Activated CD4-positive, CD25-positive, alpha-beta regulatory T cell (primary cell): ENCODE data around the gene FOXP1.

Experiments
- DNase-seq, 4 experiments: peaks; one replicate each; lab custom pipeline; 2025; lab: John Stamatoyannopoulos, UW

Gene FOXP1

GRCh38 chr3:71305231-71306206 is 278.0 kb downstream of the FOXP1 start:
- DNase-seq, result peak in 1 of 4 experiments; percentile 5

DNA sequence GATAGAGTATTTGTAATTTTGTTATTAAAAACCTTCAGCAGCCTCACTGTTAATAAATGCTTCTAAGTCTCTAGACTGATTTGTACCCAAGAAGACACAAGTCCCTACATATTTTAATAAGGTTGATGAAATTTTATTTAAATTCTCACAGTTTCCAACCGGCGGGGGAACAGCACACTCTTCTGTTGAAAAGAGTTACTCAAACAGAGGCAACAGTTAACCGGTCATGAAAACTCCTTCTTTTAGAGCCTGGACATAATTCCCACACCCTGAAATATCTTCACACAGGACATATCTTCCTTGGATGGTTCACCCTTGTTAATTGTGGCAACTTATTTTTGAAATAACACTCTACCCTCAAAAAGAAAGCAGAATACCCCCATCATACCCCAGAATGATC is 278.8 kb downstream of the FOXP1 start:
- DNase-seq, result peak in 1 of 4 experiments; percentile 2

- DNase-seq, result no peak
Measured at GRCh38 chr3:71304247-71304646, 279.3 kb downstream of the FOXP1 start.

DNA sequence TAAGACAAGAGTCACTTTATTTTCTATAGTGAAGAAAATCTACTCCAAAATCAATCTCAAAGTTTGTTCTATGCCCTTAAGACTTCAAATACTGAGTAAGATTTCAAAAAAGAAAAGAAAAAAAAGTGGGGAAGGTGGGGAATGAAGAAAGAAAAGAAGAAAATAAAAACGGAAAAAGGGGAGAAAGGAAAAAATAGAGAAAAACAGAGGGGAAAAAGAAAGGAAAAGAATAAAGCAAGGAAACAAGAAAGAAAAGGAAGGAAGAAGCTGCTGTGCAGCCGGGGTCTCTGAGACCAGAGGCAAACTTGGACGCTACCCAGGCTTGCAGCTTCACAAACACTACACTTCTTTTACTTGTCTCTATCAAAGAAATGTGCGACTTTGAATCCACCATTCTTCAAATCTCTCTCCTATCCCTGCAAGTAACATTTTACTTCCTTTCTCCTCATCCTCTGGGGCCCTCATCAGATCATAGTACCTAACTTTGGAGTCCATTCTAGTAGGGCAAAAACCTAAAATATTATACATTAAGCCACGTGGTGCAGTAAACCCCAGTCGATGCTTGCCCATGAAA is 279.8 kb downstream of the FOXP1 start:
- no peak for DNase-seq

DNA sequence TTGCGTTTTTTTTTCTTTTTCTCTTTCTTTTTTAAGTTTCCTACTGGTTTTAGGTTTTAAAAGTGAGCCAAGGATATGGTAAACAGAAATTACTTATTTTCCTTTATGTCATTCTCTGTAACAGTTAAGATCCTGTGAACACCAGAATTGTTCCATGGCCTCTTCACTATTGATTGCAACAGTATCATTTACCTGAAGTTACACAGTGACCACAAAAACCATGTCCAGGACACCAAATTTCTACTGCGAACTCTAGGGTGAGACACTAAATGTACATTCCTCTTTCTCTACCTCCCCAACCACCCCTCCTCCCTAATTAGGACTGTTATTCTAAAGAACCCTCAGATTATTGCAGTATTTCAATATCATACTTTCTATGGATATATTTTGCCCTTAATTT is 280.9 kb downstream of the FOXP1 start:
- DNase-seq, result no peak

DNA sequence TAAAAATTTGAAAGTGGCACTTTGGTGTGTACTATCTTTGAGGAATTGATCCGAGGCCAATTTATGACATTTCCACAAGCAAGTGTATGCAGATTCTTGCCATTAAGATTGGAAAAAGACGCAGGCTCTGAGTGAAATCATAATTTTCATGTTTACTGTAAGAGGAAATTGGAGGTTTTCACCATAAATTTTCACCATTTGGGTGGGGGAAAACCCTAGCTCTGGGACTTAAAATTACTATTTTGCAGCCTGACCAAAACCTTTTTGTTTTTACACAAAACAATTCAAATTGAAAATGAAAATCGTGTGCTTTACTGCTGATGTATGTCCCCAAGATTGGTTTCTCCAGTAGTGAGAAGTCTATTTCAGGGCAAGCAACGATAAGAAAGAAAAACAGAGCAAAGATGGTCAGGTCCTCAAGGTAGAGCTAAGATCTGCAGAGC is 282.6 kb downstream of the FOXP1 start:
- DNase-seq, result no peak

GRCh38 chr3:71299160-71299559 is 284.4 kb downstream of the FOXP1 start:
- no peak for DNase-seq

DNA sequence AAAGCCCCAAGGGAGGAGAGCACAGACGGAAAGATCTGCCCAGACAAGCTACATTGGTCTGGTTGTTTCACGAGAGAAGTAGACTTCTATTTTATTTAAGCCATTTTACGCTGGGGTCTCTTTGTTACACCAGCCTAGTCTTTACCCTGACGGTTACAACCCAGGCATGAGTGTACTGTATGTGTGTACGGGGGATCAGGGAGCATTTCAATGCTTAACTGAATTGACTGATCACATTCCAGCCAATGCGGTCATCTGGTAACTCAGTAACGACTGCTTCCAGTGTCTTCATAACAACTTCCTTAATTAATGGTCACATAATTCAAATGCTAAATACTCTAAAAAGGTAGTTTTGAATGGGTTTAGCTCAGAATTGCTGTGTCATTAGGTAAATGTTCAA is 288.6 kb downstream of the FOXP1 start:
- no peak for DNase-seq

DNA sequence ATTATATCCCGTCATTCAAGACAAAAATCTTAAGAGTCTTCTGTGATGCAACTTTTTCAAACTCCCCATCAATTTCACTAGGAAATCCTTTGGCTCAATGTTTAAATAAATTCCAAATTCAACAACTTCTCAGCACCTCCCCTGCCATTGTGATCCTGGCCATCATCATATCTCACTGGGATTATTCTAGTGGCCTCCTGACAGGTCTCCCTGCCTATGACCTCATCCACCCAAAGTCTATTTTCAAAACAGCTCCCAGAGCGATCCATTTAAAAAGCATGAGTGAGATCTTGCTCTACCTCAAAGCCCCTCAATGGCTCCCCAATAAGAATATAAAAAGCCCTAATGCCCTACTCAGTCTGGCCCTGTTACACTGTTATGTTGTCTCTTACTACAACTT is 293.2 kb downstream of the FOXP1 start:
- no peak for DNase-seq

GRCh38 chr3:71288269-71288930 is 295.1 kb downstream of the FOXP1 start:
- no peak for DNase-seq

- DNase-seq, result no peak
Measured at GRCh38 chr3:71285086-71285485, 298.4 kb downstream of the FOXP1 start.

DNA sequence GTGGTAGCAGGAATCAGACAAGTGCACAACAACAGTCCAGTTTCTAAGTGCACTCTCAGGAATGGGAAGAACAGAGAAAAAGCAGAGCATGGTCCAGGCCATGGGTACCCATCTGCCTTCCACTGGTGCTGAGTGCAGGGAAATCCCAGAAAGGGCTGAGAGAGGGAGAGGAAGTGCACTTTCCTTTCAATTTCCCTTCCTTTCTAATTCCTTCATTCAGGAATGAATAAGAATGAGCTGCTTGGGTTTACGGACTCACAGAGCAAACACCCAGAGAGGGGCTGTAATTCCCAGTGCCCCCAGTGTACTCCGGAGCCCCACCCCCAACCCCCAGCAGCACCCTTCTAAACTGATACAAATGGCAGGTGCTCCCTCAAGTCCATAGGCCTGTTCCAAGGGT is 300.6 kb downstream of the FOXP1 start:
- no peak for DNase-seq

- DNase-seq, result no peak
Measured at GRCh38 chr3:71281280-71281679, 302.2 kb downstream of the FOXP1 start.

GRCh38 chr3:71277341-71277740 is 306.2 kb downstream of the FOXP1 start:
- no peak for DNase-seq

DNA sequence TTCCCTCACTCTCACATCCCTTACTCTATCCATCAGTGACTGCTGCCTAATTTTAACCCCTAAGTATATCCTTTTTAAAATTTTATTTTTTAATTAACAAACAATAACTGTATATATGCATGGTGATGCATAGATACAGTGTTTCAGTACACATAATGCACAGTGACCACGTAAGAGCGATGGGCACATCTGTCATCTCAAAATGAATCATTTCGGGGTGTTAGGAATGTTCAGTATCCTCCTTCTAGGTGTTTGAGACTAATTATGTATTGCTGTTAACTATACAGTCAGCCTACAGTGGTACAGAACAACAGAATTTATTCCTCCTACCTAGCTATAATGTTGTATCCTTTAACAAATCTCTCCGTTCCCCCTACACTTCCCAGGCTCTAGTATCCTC is 307.0 kb downstream of the FOXP1 start:
- no peak for DNase-seq

DNA sequence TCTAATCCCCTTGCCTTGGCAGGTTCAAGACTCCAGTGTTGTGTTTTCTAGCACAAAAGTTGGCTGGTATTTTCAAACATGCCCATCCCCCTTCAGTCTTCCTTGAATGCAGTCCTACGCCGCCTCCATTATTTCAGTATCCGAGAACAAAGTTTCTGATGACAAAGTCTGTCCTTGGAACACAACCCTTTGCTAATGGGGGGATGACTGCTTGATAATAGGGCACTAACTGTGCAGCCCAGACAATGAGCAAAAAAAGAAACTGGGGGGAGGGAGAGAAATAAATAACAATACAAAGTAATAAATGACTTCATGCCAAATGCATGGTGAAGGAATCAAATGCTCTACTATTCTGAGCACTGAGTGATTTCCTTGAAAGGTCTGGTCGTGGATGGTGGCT is 310.1 kb downstream of the FOXP1 start:
- no peak for DNase-seq

DNA sequence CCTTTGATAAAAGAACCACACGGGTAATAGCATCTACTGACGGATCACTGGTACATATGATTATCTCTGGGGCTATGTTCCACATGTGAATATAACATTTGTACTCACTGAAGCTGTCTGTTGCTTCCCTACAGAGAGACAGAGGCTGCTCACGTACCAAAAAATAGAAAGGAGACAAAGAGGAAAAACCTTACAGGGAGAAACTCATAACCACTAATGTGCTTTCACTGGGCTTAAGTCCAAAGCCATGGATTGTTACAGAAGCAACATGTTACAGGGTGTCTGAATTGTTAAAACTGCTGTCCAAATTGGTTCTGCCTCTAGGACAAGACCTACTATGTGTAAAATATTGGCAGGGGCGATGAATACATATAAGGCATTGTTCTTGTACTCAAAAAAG is 311.9 kb downstream of the FOXP1 start:
- DNase-seq, result no peak

- DNase-seq, result no peak
Measured at GRCh38 chr3:71269906-71270305, 313.6 kb downstream of the FOXP1 start.

DNA sequence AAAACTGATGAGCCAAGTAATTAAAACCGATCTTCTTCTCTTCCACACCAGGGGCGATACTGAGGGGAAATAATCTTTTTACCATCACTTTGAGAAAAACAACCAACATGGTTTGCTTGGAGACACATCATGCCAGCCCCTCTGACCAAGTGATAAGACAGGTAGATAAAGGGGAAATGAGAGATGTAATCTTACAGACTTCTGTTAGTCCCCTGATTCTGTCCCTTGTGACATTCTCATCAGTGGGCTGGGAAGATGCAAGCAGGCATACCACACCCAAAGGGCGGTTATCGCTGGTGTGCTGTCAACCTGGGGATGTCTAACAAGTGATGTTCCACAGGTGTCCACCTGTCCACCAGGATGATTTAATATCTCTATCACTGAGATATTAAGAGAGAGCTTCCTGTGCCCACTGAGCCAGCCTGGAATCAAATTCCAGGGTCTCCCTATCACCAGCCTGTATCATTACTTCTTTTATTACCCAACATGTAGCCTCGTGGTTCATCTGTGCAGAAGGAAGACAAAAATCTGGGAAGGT is 315.0 kb downstream of the FOXP1 start:
- no peak for DNase-seq

GRCh38 chr3:71266875-71267274 is 316.7 kb downstream of the FOXP1 start:
- DNase-seq, result no peak

DNA sequence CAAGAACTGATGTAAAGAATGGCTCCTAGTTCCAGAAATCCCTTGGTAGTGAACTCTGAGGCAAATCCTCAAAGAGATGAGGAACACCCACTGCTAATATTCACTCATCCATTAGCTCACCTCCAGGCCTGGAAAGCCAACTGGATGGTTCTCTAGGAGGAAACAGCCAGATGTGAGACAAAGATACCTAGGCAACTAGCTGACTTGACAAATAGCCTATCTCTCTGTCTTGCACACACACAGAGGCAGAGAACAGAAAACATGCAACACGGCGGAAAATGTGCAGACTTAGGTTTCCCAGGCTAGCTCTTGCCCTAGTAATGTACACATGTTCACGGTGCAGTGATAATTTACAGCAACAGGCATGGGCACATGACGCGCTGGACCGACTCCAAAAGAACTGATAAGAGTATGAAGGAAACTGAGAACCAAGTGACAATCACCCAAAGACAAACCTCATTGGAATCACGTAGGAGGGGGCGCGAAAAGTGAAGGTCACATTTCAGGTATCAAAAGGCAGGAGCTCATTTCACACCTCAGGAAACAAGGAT is 318.1 kb downstream of the FOXP1 start:
- DNase-seq, result no peak

DNA sequence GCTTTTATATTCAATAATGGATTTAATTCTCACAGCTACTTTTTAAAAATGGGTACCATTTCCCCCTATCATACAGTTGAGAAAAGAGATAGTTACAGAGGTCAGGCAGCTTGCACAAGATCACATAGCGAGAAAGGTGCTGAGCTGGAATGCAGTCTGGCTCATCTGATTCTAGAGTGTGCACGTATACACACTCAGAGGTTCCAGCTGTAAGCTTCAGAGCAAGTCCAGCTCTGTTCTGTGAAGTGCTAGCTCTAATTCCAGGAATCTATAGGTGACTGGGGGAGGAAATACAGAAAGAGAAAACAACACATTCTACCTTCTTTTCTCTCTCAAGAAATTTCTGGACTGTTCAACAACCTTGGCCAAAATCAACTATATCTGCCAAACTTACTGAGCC is 318.7 kb downstream of the FOXP1 start:
- no peak for DNase-seq
